AG09319 (cell line): ENCODE results near the gene THEM4.

ENCODE experiments used
- DNase-seq: peaks from one replicate; pipeline ENCODE4 v3.0.0-alpha.2; 2010; ENCODE audit warnings: low read depth; ENCODE audit errors: extremely low read depth
- CTCF ChIP-seq: IDR thresholded peaks from 2 replicates; pipeline ENCODE4 v1.5.1; 2011; ENCODE audit warnings: low read depth, mild to moderate bottlenecking, inconsistent platforms, low read length, moderate library complexity

Gene THEM4

GRCh38 chr1:151934048-151934493 is 24.8 kb upstream of the THEM4 start:
- no peak for DNase-seq
- TF ChIP-seq CTCF: peak; percentile 87

DNA sequence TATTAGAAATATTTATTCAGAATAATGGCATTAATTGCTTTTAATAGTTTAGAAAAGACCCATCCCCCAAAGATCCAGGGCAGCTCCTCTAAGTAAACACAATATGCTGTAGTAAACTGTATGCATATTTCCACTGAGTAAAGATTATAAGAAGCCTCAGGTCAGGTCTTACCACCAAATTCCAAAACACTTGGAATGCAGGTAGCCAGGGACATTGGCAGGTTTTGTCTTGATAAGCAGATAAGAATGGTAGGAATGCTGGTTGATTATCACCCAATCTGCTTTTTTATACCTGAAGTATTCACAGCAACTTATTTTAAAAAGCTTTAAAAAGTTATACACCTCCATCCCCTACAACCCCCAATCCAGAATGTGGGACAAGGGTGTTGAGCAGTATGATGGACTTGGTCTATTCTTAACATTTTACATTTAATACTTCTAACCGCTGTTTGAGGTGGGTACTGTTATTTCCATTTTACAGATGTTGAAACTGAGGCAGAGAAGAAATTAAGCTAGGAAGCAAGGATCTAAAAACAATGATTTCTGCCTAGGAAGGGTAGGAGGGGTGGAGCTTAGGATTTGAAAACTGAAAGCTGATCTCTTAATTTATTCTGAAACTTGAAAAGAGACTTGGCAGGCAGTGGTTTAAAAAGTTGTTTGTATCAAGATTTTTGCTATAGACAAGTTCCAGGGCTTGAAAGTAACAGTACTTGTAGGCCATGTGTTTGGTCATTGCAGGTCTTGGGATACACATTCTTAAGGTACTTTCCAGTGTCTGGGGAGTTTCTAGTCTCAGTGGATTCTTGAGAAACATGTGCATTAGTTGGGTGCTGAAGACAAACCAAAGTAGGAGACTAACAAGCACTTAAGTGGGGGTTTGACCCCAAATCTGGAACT is 15.6 kb upstream of the THEM4 start:
- no peak for DNase-seq
- no peak for TF ChIP-seq CTCF

DNA sequence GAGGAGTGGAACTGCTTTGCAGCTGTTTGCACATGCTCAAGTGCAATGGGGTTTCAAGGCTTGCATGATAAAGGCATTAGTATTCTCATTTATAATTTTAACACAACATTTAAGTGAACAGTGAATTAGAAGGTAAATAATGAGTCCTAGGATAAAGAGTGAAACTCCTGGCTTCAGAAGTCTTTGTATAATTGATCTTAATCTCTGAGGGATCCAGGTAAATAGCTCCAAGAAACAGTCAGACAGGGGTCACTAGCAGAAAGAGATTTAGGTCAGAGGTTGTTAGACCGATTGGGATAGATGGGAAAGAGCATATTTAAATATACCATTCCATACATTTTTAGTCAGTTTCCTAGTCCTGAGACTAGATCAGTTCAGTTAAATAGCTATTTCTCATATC is 14.1 kb upstream of the THEM4 start:
- DNase-seq: no peak
- no peak for TF ChIP-seq CTCF

- no peak for TF ChIP-seq CTCF
- DNase-seq: no peak
Measured at GRCh38 chr1:151920149-151920548, 10.8 kb upstream of the THEM4 start.

DNA sequence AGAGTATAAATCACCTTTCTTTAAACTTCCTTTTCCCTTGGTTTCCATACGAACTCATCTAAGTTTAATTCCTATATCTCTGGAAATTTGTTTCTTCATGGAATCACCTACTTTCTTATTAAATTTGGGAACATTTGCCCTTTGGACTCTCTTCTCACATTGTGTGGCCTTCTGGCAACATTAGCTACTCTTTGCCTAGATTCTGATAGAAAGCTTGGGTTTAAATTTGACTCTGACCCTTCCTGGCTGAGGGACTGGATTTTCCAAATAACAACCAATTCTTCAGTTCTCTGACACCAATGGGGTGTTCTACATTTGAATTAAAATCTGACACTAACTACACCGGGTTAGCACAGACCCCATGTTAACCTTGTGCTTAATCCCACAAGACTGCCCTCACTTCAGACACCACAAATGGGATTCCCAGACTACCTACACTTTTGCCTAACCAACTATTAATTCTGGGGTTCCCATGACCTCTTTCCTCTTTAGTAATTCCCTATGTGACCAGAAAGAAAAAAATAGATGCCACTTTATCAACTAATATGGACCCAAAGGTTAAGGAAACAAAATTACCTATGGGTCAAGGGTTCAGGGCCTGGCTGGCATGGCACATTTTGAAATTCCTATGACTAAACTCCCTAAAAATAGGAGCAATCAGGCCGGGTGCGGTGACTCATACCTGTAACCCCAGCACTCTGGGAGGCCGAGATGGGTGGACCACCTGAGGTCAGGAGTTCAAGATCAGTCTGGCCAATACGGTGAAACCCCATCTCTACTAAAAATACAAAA is 9.7 kb upstream of the THEM4 start:
- no peak for TF ChIP-seq CTCF
- no peak for DNase-seq

DNA sequence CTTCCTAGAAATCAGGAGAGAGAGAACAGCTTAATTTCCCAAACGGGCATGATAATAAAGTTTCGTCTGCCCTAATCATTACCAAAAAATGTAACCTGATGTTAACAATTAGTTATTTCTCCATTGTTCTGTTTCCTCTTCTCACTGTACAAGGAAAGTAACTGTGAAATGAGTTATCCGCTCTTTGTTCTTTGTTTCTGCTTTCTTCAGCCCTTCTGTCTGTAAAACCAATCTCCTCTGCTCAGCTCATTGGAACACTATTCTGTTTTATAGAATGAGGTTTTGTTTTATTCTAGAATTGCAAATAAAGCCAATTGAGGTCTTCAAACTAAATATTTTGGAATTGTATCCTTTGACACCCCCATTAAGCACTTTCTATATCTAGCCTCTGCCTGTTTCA is 8.8 kb upstream of the THEM4 start:
- TF ChIP-seq CTCF: no peak
- no peak for DNase-seq
